Measurements from ENCODE around the gene USP10.

USP10 gene

DNA sequence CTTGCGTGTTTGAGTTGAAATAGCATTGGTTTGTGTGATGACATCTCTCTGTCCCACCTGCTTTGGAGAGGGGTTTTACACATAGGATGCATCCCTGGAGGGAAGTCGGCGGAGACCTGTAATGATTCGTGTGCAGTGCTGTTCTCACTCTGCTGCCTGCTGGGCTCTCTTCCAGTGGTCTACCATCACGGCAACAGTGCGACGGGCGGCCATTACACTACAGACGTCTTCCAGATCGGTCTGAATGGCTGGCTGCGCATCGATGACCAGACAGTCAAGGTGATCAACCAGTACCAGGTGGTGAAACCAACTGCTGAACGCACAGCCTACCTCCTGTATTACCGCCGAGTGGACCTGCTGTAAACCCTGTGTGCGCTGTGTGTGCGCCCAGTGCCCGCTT is 78.9 kb downstream of the USP10 start:
- DNase-seq: no peak

DNA sequence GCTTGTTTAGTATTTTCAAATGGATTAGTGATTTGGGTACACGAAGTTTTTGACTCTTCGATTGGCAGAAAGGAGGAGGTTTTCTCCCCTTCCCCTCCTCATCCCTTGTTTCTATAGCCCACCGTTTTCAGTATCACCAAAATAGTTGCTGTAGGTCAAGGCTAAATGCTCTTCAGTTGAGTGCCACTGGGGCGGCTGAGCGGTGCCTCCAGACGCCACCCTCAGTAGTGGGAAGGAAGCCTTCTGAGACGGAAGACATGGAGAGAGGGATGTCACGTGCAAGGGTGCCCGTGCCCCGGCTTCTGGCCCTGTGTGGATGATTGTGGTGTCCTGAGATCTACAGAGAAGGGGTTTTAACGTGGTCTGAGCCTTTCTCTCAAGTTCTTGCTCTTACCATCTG is 80.3 kb downstream of the USP10 start:
- no peak for DNase-seq

GRCh38 chr16:84780544-84781376 is 81.0 kb downstream of the USP10 start:
- no peak for DNase-seq

- DNase-seq: no peak
Measured at GRCh38 chr16:84782846-84783245, 83.0 kb downstream of the USP10 start.

DNA sequence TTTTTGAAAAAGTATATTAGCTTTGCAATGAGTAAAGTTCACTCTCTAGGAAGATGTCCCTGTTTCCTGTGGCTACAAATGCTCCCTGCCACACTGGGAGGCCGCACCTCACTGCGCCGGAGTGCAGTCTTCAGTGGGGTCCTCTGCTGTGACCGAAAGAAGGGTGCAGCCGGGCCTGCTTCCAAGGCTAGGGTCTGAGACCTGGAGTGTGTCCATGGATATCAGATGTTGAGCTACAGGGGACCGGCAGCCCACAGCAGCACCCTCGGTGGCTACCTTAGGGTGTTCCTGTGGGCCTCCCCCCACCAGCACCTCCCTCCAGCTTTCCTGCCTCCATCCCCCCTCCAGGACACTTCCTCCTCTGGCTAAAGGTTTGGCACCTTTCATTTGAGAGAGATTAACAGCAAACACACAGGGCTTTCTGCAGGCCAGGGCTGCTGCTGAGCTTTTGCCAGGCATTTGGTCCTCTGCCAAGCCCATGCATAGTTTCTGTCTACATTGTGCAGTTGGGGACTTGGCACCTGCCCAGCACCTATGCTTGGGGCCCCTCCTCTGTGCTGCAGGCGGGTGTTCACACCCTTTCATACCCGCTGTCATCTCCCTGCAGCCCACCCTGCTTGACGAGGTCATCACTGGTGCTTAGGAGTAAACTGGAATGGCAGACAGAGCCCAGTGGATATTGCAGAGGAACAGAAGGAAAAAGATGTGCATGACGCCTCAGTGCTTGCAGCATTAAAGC is 86.2 kb downstream of the USP10 start:
- no peak for DNase-seq

- no peak for DNase-seq
Measured at GRCh38 chr16:84786605-84787262, 86.9 kb downstream of the USP10 start.

DNA sequence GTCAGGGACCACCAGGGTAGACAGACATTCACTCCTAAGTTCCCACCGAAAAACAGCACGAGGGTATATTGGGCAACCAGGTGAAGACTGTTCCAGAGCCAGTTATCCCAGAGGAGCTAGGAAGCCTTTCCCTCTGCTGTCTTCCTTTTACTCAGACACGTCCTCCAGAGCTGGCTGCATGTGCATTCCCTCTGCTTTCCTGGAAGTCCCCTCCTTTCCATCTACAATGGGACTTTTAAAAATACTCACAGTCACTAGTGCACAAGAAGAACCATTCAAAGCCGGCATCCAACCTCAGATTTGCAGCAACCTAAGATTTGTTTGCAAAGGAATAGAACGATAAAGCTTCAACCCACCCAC is 87.4 kb downstream of the USP10 start:
- no peak for DNase-seq

GRCh38 chr16:84788920-84789391 is 89.2 kb downstream of the USP10 start:
- DNase-seq: no peak

DNA sequence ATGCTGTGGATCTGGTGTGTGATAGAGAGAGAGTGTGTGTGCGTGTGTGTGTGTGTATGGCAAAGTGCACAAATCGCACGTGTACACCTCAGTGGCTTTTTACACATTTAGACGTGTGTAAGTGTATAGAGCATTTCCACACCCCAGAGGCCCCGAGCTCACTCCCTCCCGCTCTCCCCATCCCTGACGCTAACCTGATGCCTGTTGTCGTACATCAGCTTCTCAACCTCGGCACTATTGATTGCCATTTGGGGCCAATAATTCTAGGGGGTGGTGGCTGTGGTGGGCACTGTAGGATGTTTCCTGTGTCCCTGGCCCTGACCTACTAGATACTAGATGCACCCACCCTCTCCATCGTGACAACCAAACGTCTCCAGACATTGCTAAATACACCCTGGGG is 89.6 kb downstream of the USP10 start:
- no peak for DNase-seq

DNA sequence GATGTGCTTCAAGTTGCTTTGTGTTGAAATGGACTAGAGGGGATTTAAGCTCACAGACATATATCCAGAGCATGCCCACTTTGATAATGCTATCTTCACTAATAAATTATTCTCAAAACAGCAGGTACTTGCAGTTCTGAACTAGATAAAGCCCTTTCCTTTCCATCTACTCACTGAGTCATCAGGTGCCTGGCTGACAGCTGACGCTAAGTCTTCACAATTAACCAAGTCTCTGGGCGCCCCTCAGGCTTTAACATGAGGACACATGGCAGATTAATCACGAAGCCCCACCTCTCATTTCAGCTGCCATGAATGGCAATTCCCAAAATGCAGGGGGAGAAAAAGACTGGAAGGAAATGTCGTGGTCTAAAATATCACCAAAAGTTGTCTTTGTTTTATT is 90.5 kb downstream of the USP10 start:
- no peak for DNase-seq

DNA sequence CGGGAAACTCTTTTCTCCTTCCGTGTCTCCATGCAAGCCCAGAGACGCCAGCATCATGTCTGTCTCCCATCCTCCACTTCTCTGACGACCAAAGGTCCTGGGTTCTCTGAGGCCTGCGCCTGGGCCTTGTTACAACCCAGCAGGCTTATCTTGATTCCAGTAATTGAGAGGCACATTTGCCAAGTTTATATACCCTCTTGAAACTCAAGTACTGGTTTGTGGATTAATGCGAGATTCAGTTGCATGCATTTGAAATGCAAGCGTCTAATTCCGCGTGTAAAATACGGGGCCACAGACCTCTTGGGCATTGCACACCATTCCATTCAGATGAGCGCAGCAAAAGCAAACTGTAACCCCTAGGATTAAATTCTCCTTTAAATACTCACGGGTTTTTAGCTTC is 91.3 kb downstream of the USP10 start:
- no peak for DNase-seq

GRCh38 chr16:84791501-84791900 is 91.7 kb downstream of the USP10 start:
- no peak for DNase-seq

GRCh38 chr16:84794186-84794585 is 94.4 kb downstream of the USP10 start:
- DNase-seq: no peak

DNA sequence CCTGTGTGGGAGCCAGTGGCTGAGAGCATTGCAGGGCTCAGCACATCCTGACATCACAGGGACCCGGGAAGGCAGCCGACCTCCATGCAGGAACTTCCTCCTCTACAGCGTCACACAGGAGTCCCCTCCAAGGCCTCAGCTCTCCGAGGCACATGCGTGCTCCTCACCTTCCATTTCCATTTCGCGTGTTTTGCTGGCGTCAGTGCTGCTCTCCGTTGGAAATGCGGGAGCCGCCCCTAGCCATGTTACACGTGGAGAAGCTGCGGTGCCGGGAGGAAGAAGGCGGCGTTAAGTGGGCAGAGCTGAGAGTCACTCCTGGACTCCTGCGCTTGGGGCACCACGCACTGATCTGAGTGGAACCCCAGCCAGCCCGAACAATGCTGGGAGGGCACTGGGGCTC is 94.8 kb downstream of the USP10 start:
- DNase-seq: no peak

GRCh38 chr16:84795329-84796053 is 95.7 kb downstream of the USP10 start:
- DNase-seq: no peak

DNA sequence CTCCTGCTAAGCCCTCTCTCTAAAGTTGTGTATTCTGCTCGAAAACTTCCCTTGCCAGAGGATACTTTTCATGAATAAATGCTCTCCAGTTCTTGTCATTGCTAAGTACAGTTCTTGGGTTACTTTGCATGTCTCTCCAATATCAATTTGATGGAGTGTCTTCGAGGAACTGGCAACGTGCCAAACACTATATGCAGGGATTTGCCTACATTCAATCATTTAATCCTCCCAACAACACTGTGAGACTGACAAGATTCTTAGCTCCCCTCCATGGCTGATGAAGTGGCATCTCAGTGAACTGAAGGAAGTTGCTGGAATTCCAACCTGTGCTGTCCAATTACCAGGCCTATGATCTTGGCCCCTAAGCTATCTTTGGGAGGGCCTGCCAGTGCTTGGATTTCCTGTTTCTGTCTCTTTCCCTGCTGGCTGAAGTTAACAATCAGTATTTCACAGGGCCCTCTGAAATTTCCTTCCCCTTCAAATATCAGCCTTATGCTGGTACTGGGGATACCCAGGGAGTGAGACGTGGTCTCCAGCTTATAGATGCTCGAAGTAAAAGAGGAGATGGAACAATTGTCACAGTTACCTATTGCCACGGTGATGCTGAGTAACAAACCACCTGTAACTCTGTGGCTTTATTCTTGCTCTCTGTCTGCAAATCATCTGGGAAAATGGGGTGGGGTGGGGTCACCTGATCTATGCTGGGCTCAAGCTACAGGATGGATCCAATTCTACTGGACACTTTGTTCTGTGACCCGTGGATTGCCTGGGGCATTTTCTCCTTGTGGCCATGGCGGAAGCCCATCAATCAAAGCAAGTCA is 100.6 kb downstream of the USP10 start:
- no peak for DNase-seq

- DNase-seq: no peak
Measured at GRCh38 chr16:84803146-84803545, 103.3 kb downstream of the USP10 start.

DNA sequence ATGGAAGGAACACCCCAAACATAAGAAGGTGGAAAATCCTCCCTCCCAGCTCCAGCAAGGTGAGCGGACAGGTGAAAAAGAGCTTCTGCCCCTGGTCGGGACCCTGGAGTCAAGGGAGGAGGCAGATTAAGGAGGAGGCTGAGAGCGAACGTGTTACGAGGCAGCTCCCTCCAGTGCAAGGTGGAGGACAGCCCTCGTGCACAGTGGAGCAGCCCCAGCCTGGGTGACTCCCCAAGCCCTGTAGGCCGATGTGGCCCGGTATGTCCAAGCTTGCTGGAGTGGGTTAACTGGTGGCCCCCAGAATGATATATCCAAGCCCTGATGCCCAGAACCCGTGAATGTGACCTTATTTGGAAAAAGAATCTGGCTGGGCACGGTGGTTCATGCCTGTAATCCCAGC is 104.5 kb downstream of the USP10 start:
- DNase-seq: no peak

GRCh38 chr16:84806256-84806889 is 106.6 kb downstream of the USP10 start:
- DNase-seq: no peak

- DNase-seq: no peak
Measured at GRCh38 chr16:84806890-84807258, 107.1 kb downstream of the USP10 start.

- no peak for DNase-seq
Measured at GRCh38 chr16:84807776-84808175, 108.0 kb downstream of the USP10 start.

GRCh38 chr16:84808826-84809225 is 109.0 kb downstream of the USP10 start:
- no peak for DNase-seq
